WTC11 (cell line): ENCODE results near the gene RAB3B. TPM values are rescaled to one million over a fixed set of nuclear protein-coding genes. Genes with fewer than 3 reads are reported as not detected.

Source experiments
- ATAC-seq: fragments of 200-7000 bp; cut with Tn5 transposase; 2 replicates; pipeline ENCODE4 v1.10.0; 2021; ENCODE audit warnings: mild to moderate bottlenecking, moderate library complexity
- CTCF ChIA-PET: fragments of 300-600 bp; sonication (Branson Sonifier 250); formaldehyde crosslinking; loops from one replicate; lab custom pipeline; 2021; ENCODE audit warnings: antibody characterized with exemption; lab: Charles Lee
- POLR2A ChIA-PET: fragments of 350-600 bp; sonication (Branson Sonifier 250); formaldehyde crosslinking; loops from one replicate; lab custom pipeline; 2021; ENCODE audit warnings: antibody characterized with exemption; lab: Charles Lee
- DNase-seq: peaks from one replicate; pipeline ENCODE4 v3.0.0; 2021; ENCODE audit warnings: low spot score
- H3K27ac Mint-ChIP-seq: 2 replicates; pipeline ENCODE4 v1.8.0; 2021; ENCODE audit warnings: mixed read lengths
- H3K27me3 Mint-ChIP-seq: 2 replicates; pipeline ENCODE4 v1.8.0; 2021; ENCODE audit warnings: low read depth, mild to moderate bottlenecking, moderate library complexity, mixed read lengths
- H3K36me3 Mint-ChIP-seq: 2 replicates; pipeline ENCODE4 v1.8.0; 2021; ENCODE audit warnings: mixed read lengths
- H3K4me1 Mint-ChIP-seq: 2 replicates; pipeline ENCODE4 v1.8.0; 2022; ENCODE audit warnings: mixed read lengths
- H3K4me3 Mint-ChIP-seq: 2 replicates; pipeline ENCODE4 v1.8.0; 2021; ENCODE audit warnings: mild to moderate bottlenecking, moderate library complexity, mixed read lengths
- H3K9me3 Mint-ChIP-seq: 2 replicates; pipeline ENCODE4 v1.8.0; 2021; ENCODE audit warnings: mixed read lengths
- CBFB ChIP-seq: sonication (generic); formaldehyde crosslinking; IDR thresholded peaks from 2 replicates; pipeline ENCODE4 v1.8.1; 2022; ENCODE audit warnings: mild to moderate bottlenecking, low read depth, missing genetic modification reagents
- ETV6 ChIP-seq: sonication (generic); formaldehyde crosslinking; IDR thresholded peaks from 2 replicates; pipeline ENCODE4 v1.8.1; 2022; ENCODE audit warnings: mild to moderate bottlenecking, missing genetic modification reagents
- GABPB1 ChIP-seq: sonication (generic); formaldehyde crosslinking; IDR thresholded peaks from 2 replicates; pipeline ENCODE4 v1.8.1; 2023; ENCODE audit warnings: mild to moderate bottlenecking, missing genetic modification reagents
- NFATC4 ChIP-seq: fragments of 250-450 bp; sonication (Bioruptor Pico); IDR thresholded peaks from 2 replicates; pipeline ENCODE4 v1.9.0; 2021; ENCODE audit warnings: mild to moderate bottlenecking
- ZNF396 ChIP-seq: fragments of 250-450 bp; sonication (Bioruptor Pico); IDR thresholded peaks from 2 replicates; pipeline ENCODE4 v1.8.0; 2021; ENCODE audit warnings: mild to moderate bottlenecking, moderate library complexity, borderline replicate concordance
- ZNF416 ChIP-seq: fragments of 250-450 bp; sonication (Bioruptor Pico); IDR thresholded peaks from 2 replicates; pipeline ENCODE4 v1.9.0; 2021; ENCODE audit warnings: mild to moderate bottlenecking, inconsistent platforms
- ZNF423 ChIP-seq: fragments of 250-450 bp; sonication (Bioruptor Pico); IDR thresholded peaks from 2 replicates; pipeline ENCODE4 v2.1.2; 2022; ENCODE audit warnings: mild to moderate bottlenecking, moderate library complexity
- total RNA-seq: library from RNA; stranded (reverse); gene quantifications from 3 replicates; pipeline ENCODE4 v1.2.3, GENCODE V29; 2021
- TF ChIP-seq, protein P1 (sequence below): sonication (generic); formaldehyde crosslinking; IDR thresholded peaks from 2 replicates; pipeline ENCODE4 v1.8.0; 2022; ENCODE audit warnings: mild to moderate bottlenecking, missing genetic modification reagents
- TF ChIP-seq, protein P2 (sequence below): sonication (generic); formaldehyde crosslinking; IDR thresholded peaks from 2 replicates; pipeline ENCODE4 v1.8.1; 2022; ENCODE audit warnings: mild to moderate bottlenecking, moderate library complexity, missing genetic modification reagents
- TF ChIP-seq, protein P3 (sequence below): sonication (generic); formaldehyde crosslinking; IDR thresholded peaks from 2 replicates; pipeline ENCODE4 v1.8.1; 2022; ENCODE audit warnings: mild to moderate bottlenecking, missing genetic modification reagents, moderate library complexity, borderline replicate concordance

RAB3B gene
- total RNA-seq, 1 experiment from 2014 or later, result 36.9 TPM

GRCh38 chr1:51961231-51961630, 29.3 kb downstream of the RAB3B start:
- H3K36me3 Mint-ChIP-seq, result peaks cover 10% of the 10 kb centered on the region
- no peak for ATAC-seq
- H3K27ac Mint-ChIP-seq, result no peak overlapping the region; the same call in 1 of the 2 replicates
- POLR2A ChIA-PET, result interaction anchor here (1.2 kb wide), 1 partner anchor 12 kb away, joined by 3 read pairs; no protein-coding TSS in a partner anchor
- H3K4me3 Mint-ChIP-seq, result no peak overlapping the region
- no peaks in the 10 kb centered on the region for H3K27me3 Mint-ChIP-seq
- TF ChIP-seq, protein P1, sequence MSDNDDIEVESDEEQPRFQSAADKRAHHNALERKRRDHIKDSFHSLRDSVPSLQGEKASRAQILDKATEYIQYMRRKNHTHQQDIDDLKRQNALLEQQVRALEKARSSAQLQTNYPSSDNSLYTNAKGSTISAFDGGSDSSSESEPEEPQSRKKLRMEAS (CRISPR knock-in tag), result no peak
- H3K9me3 Mint-ChIP-seq, result no peaks in the 10 kb centered on the region
- no peak for DNase-seq
- peaks cover 35% of the 10 kb centered on the region for H3K4me1 Mint-ChIP-seq
- CTCF ChIA-PET, result no interaction called here

DNA sequence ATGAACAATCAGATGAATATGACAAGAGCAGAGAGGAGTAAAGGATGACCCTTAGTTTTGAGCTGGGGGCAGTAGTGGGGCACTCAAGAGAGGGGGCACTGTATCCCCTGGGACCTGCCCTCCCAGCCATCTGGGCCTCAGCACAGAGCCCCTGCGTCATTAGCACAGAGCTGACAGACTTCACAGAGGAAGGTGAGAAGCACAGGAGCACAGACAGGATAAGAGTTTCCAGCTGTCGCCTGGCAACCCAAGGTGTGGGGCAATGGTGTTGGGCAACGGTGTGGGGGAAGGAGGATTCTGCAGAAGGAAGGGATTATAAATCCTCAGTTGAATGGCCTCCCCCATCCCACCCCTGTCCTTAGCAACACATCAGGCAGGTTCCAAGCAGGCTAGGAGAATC, 30.2 kb downstream of the RAB3B start:
- Mint-ChIP-seq H3K4me3 (no peak overlapping the region), H3K4me1 (peaks cover 43% of the 10 kb centered on the region), H3K27ac (no peak overlapping the region), H3K9me3 (no peaks in the 10 kb centered on the region), H3K27me3 (no peaks in the 10 kb centered on the region), H3K36me3 (peaks cover 10% of the 10 kb centered on the region)
- no peak for TF ChIP-seq ZNF396 (CRISPR knock-in tag)
- POLR2A ChIA-PET, result interaction anchor here (0.8 to 1.2 kb wide), 2 partner anchors 11 to 19 kb away, joined by 3 read pairs; no protein-coding TSS in a partner anchor
- ATAC-seq, result peak; percentile 6
- CTCF ChIA-PET, result no interaction called here
- peak; percentile 21 for DNase-seq

DNA sequence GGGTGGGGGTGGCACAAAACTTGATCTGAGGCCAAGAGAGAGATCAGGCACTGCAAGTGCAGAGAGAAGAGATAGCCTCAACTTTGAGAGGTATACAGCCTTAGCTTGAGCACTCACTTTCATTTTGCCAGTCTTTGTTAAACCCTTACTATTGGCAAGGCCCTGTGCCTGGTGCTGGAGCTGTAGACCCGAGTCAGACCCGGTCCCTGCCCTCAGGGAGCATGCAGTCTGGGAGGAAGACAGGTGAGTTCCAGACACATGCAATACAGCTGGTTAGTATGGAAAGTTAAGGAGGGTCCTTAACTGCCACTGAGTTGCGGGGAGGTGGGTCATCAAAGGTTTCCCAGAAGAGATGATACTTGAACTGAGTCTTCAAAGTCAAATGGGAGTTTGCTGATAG, 31.7 kb downstream of the RAB3B start:
- DNase-seq, result no peak
- no peak overlapping the region for H3K4me3 Mint-ChIP-seq
- H3K27me3 Mint-ChIP-seq, result no peaks in the 10 kb centered on the region
- no peak for ATAC-seq
- peak overlapping the region; percentile 9; the same call in 1 of the 2 replicates for H3K27ac Mint-ChIP-seq
- H3K9me3 Mint-ChIP-seq, result no peaks in the 10 kb centered on the region
- TF ChIP-seq ZNF423 (CRISPR knock-in tag) (no peak), ETV6 (CRISPR knock-in tag) (no peak), ZNF416 (no peak), GABPB1 (no peak), NFATC4 (CRISPR knock-in tag) (no peak)
- TF ChIP-seq, protein P2, sequence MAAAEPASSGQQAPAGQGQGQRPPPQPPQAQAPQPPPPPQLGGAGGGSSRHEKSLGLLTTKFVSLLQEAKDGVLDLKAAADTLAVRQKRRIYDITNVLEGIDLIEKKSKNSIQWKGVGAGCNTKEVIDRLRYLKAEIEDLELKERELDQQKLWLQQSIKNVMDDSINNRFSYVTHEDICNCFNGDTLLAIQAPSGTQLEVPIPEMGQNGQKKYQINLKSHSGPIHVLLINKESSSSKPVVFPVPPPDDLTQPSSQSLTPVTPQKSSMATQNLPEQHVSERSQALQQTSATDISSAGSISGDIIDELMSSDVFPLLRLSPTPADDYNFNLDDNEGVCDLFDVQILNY (CRISPR knock-in tag), result no peak
- peaks cover 10% of the 10 kb centered on the region for H3K36me3 Mint-ChIP-seq
- POLR2A ChIA-PET, result no interaction called here
- CTCF ChIA-PET, result no interaction called here
- peaks cover 49% of the 10 kb centered on the region for H3K4me1 Mint-ChIP-seq

GRCh38 chr1:51957618-51958017, 32.9 kb downstream of the RAB3B start:
- DNase-seq, result peak; percentile 11
- peaks cover 55% of the 10 kb centered on the region for H3K4me1 Mint-ChIP-seq
- CTCF ChIA-PET, result interaction anchor here (1.1 kb wide), 1 partner anchor 19 kb away, joined by 3 read pairs; no protein-coding TSS in a partner anchor

More at GRCh38 chr1:51957618-51958017, 32.9 kb downstream of the RAB3B start:
- POLR2A ChIA-PET, result no interaction called here
- Mint-ChIP-seq H3K9me3 (no peaks in the 10 kb centered on the region), H3K27ac (peak overlapping the region; percentile 81), H3K36me3 (peaks cover 16% of the 10 kb centered on the region), H3K4me3 (no peak overlapping the region), H3K27me3 (no peaks in the 10 kb centered on the region)
- peak; percentile 74 for ATAC-seq
- TF ChIP-seq, protein P2 (CRISPR knock-in tag), result no peak
- TF ChIP-seq, protein P3, sequence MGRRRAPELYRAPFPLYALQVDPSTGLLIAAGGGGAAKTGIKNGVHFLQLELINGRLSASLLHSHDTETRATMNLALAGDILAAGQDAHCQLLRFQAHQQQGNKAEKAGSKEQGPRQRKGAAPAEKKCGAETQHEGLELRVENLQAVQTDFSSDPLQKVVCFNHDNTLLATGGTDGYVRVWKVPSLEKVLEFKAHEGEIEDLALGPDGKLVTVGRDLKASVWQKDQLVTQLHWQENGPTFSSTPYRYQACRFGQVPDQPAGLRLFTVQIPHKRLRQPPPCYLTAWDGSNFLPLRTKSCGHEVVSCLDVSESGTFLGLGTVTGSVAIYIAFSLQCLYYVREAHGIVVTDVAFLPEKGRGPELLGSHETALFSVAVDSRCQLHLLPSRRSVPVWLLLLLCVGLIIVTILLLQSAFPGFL, result no peak
- TF ChIP-seq CBFB (CRISPR knock-in tag), result no peak
- TF ChIP-seq, all 79 proteins: peak for 0
